ENCODE data around the gene CRYAA.
A peak's percentile ranks its signal among the peaks of the same experiment; 100 is the strongest.

Gene CRYAA

DNA sequence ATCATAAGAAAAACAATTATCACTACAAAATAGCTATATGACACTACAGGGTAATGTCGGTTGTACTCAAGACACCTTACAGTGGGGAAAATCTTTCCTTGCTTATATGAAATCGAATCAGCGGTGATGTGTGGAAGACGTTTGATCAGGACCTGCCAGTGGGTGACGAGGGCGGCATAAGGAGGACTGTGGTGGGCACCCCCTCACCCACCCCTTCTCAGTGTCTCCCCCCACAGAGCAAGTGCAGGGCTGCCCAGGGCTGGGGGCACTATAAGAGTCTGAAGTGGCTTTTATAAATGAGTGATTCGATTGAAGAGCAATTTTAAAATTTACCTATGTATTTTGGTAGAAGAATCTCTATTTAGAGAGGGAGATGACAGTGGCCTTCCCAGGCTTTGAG lies 35.8 kb downstream of the CRYAA start:
- no peak for DNase-seq

DNA sequence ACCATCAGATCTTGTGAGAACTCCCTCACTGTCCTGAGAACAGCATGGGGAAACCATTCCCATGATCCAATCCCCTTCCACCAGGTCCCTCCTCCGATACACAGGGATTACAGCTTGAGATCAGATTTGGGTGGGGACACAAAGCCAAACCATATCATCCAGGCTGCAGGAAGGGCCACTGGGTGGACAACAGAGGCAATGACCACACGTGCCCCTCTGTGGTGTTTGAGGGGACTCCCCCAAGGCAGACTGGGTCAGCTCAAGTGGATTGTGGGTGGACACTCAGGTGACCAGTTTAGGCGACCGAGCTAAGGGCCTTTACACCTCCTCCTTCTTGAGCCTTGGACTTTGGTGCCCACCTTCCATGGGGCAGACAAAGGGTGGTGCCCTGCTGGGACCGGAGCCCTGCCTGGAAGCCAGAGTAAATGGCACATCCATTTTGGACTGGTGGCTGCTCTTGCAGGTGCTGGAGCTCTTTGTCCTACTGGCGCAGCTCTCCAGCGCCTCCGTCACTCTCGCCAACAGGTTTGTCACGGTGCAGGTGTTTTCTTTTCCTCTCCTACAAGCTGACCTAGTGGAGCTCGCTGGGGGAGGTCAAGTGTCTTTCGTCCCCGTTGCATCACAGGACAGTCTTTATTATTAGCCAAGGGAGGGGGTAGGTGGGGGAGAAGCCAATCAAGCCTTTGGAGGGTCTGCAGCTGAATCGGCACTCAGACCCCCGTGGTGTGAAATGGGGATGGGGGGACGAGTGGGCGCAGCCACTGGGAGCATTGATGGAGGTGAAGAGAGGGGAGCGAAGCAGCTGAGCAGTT lies 37.6 kb downstream of the CRYAA start:
- no peak for DNase-seq

DNA sequence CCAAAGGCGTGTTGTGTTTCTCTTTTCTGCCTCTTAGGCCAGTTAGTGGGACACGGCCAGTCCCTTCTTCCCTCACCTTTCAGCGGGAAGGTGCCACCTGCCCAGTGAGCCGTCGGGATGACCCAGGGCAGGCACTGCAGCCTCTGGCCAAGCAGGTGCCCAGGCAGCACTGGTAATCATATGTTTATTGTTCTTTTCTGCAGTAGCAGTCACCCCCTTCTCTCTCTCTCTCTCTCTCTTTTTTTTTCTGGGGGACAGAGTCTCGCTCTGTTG lies 38.2 kb downstream of the CRYAA start:
- no peak for DNase-seq

DNA sequence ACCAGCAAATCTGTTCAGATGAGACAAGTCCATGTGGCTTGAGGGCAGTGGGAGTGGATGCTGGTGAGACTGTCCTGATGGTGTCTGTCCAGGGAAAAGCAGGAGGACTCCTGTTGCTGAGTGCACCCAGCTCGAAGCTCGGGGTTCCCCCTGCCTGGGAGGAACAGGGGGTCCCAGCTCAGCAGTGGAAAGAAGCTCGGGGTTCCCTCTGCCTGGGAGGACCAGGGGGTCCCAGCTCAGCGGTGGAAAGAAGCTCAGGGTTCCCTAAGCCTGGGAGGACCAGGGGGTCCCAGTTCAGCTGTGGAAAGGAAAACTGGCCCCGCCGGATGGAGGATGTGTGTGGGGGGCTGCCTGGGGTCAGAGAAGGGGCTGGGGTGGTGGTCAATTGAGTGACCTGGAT lies 39.1 kb downstream of the CRYAA start:
- DNase-seq, result no peak

DNA sequence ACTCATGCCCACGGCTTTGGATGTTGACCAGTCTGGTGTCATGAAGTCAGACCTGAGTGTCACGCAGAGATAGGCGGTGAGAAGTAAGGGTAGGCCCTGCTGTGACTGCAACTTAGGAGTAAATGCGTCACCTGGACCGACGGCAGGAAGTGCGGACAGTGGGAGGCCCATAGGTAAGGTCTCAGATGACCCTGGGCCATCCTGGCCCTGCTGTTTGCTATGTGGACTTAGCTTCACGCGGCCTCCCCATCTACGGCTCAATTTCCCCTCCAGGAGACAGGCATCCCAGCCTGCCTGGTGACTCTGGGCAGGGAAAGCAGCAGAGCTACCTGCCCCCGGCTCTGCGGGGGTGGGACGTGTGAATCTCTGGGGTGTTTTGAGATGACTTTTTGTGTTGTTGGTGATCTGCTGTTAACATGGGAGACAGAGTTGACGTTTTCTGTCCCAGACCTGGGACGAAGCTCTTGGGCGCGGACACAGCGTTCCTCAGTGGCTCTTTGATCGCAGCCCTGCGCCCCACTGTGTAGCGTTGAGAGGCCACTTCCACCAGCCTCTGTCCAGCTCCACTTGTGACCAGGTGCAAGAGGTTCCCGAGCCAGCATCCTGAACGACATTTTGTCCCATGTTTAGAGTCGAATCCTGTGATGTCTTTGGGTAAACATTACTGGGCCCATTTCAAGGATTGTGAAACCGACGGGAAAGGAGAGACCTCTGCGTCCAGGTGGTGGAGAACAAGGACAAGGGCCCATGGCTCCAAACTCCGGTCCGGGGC lies 39.9 kb downstream of the CRYAA start:
- DNase-seq, result no peak

DNA sequence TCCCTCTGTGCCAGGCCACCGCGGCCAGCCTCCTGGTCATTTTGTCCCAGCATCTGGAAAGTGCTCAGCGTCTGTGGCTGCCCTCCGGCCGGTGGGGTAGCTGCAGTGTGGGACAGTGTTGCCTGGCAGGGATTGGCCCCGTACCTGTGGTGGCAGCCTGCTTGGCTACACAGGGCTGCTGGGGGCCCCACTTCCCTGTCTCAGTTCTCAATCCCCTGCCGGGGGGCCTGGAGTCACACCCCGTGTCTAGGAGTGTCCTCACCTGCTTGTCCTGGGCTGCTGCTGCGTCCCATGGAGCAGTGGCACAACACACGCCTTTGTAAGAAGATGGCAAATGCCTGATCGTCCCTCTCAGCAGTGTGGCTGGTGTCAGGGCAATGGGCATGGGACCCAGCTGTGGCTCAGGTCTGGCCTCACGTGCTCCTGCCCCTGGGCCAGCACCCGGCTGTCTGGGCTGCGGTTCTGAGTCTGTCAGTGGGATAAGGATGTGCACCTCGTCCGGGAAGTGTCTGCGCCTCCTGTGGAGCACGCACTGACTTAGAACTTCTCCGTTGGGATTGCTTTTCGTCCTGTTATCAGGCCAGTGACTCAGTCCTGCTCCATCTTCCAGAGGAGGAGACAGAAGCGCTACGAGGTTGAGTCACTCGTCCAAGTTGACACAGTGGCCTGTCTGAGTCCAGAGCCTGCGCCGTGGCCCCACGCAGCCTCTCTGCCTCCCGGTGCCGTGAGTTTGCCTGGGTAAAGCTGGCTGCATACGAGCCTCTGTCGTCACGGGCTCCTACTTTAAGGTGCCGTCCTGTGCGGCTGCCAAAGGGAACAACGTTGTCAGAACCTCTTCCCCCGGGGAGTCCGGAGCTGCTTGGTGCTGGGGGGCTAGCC lies 41.0 kb downstream of the CRYAA start:
- peak; percentile 39 for DNase-seq

DNA sequence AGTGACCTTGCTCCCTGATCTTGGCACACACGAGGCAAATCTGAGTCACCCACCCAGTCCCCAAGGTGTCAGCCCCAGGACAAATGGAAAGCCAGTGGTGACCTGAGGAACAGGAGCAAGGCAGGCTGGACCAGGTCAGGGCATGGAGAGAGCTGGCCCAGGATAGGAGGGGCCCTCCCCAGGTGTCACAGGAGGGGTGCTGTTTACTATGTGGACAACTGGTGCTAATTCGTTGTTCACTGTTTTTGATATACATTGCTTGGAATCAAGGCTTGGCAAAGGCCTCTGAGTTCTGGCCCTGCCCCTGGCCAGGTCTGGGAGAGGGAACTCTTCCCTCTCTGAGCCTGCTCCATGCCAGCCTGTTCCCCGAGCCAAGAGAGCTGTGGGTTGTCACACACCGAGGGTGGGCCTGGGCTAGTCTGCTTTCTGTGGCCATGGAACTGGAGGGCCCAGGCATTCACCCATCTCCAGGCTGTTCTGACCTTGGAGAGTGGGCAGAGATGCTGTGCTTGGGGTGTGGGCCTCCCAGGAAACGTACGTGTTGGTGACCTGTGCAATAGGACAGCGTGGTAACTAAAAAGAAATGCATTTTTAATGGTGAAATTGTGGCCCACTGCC lies 41.8 kb downstream of the CRYAA start:
- DNase-seq, result no peak

DNA sequence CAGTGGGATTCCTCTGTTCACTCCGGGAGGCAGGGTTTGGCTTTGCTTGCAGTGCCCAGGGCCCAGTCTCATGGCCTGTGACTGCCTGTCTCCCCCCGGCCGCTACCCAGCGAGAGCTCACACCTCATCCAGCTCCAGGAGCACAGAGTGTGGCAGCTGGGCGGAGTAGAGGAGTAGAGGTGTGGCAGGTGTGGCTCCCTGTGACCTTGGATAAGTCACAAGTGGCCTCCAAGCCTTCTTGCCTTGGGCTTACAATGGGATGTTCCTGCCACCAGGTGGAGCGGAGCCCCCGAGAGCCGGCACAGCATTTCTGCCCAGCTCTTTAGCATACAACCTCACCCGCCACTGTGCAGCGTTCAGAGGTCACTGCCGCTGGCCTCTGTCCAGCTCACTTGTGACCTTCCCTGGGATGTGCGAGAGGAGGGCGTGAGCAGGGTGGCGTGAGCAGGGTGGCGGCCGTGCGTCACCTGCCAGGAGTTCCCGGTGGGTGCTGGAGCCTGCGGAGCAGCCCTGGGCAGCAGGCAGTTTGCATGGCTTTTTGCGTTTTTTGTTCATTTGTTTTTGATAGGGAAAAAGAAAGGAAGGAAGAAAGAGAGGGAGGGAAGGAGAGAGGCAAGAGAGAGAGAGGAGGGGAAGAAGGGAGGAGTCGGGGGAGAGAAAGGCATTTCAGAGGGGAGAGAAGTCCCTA lies 42.4 kb downstream of the CRYAA start:
- no peak for DNase-seq

DNA sequence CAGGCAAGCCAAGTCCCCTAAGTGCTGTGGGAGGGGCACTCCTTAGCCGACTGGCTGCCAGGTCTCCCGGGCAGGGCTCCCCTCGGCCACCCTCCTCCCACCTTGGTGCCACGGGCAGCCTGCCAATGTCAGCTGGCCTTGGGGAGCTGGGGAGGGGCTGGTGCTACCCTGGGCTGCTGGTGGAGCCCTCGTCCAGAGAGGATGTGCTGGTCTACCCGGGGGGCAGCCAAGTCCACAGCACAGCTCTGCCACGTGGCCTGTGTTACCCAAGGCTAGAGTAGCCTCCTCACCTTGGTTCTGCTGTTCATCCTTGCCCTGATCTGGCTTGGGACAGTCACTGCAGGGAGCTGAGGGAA lies 42.9 kb downstream of the CRYAA start:
- DNase-seq, result no peak
